Measurements from ENCODE around the gene VPS39. TPM values are rescaled to one million over a fixed set of nuclear protein-coding genes. Genes with fewer than 3 reads are reported as not detected.

The VPS39 gene
- total RNA-seq, 1 experiment from 2014 or later, result 46.9 TPM

- TF ChIP-seq EZH2 (IDR thresholded peaks at IDR 0.05; ENCODE audit: borderline replicate concordance, low read depth, low read length, poor library complexity, severe bottlenecking), result no peak
- TF ChIP-seq CTCF (conservative IDR thresholded peaks at IDR 0.05; ENCODE audit: low read depth, low read length), result no peak
- CTCF ChIA-PET, result no interaction called here
Observed at GRCh38 chr15:42194513-42194912, 13.6 kb downstream of the VPS39 start.

GRCh38 chr15:42193383-42193782 lies 14.7 kb downstream of the VPS39 start:
- CTCF ChIA-PET, result interaction anchor here (0.6 kb wide), 1 partner anchor 530 kb away, joined by 4 read pairs; no protein-coding TSS in a partner anchor
- BruUV-seq (replicated peaks), result no TSS peak

More at GRCh38 chr15:42194513-42194912, 13.6 kb downstream of the VPS39 start:
- Histone ChIP-seq H3K9me3 (ENCODE audit: low read depth, low read length, poor library complexity, severe bottlenecking) (no peaks in the 10 kb centered on the region), H3K4me1 (ENCODE audit: insufficient read depth, low read length, poor library complexity, severe bottlenecking) (no peaks in the 10 kb centered on the region), H3K27me3 (replicated peaks; ENCODE audit: insufficient read depth, low read depth, low read length, poor library complexity) (no peaks in the 10 kb centered on the region), H3K4me3 (ENCODE audit: low read depth, low read length, poor library complexity, severe bottlenecking) (no peak overlapping the region), H3K27ac (ENCODE audit: low read depth, low read length, poor library complexity, severe bottlenecking) (no peak overlapping the region), H3K36me3 (ENCODE audit: insufficient read depth, low read length, poor library complexity, severe bottlenecking) (peaks cover 16% of the 10 kb centered on the region)
- intact Hi-C loops (cut with micrococcal nuclease; ENCODE audit: unreplicated experiment), result no loop called here
- BruUV-seq (replicated peaks), result no TSS peak
- POLR2A ChIA-PET (ENCODE audit: low non-redundant PET), result no interaction called here
- DNase-seq (ENCODE audit: low spot score), result no peak

GRCh38 chr15:42191610-42192346 lies 16.3 kb downstream of the VPS39 start:
- CTCF ChIA-PET, result no interaction called here
- Histone ChIP-seq H3K27me3 (replicated peaks; ENCODE audit: insufficient read depth, low read depth, low read length, poor library complexity) (no peaks in the 10 kb centered on the region), H3K9me3 (ENCODE audit: low read depth, low read length, poor library complexity, severe bottlenecking) (no peaks in the 10 kb centered on the region), H3K4me1 (ENCODE audit: insufficient read depth, low read length, poor library complexity, severe bottlenecking) (no peaks in the 10 kb centered on the region), H3K27ac (ENCODE audit: low read depth, low read length, poor library complexity, severe bottlenecking) (no peak overlapping the region), H3K4me3 (ENCODE audit: low read depth, low read length, poor library complexity, severe bottlenecking) (no peak overlapping the region), H3K36me3 (ENCODE audit: insufficient read depth, low read length, poor library complexity, severe bottlenecking) (peaks cover 13% of the 10 kb centered on the region)
- intact Hi-C loops (cut with micrococcal nuclease; ENCODE audit: unreplicated experiment), result no loop called here
- no TSS peak for BruUV-seq (replicated peaks)
- DNase-seq (ENCODE audit: low spot score), result no peak
- TF ChIP-seq EZH2 (IDR thresholded peaks at IDR 0.05; ENCODE audit: borderline replicate concordance, low read depth, low read length, poor library complexity, severe bottlenecking), result no peak
- no peak for TF ChIP-seq CTCF (conservative IDR thresholded peaks at IDR 0.05; ENCODE audit: low read depth, low read length)
- POLR2A ChIA-PET (ENCODE audit: low non-redundant PET), result no interaction called here

More at GRCh38 chr15:42193383-42193782, 14.7 kb downstream of the VPS39 start:
- intact Hi-C loops (cut with micrococcal nuclease; ENCODE audit: unreplicated experiment), result no loop called here
- TF ChIP-seq CTCF (conservative IDR thresholded peaks at IDR 0.05; ENCODE audit: low read depth, low read length), result no peak
- no peak for TF ChIP-seq EZH2 (IDR thresholded peaks at IDR 0.05; ENCODE audit: borderline replicate concordance, low read depth, low read length, poor library complexity, severe bottlenecking)
- Histone ChIP-seq H3K36me3 (ENCODE audit: insufficient read depth, low read length, poor library complexity, severe bottlenecking) (peaks cover 19% of the 10 kb centered on the region), H3K4me1 (ENCODE audit: insufficient read depth, low read length, poor library complexity, severe bottlenecking) (no peaks in the 10 kb centered on the region), H3K27ac (ENCODE audit: low read depth, low read length, poor library complexity, severe bottlenecking) (no peak overlapping the region), H3K9me3 (ENCODE audit: low read depth, low read length, poor library complexity, severe bottlenecking) (no peaks in the 10 kb centered on the region), H3K27me3 (replicated peaks; ENCODE audit: insufficient read depth, low read depth, low read length, poor library complexity) (no peaks in the 10 kb centered on the region), H3K4me3 (ENCODE audit: low read depth, low read length, poor library complexity, severe bottlenecking) (no peak overlapping the region)
- POLR2A ChIA-PET (ENCODE audit: low non-redundant PET), result no interaction called here
- no peak for DNase-seq (ENCODE audit: low spot score)
